GM06990 (cell line): ENCODE measurements around the gene HECTD1.
"Not testable (repeated sequence)": the region's sequence is repeated elsewhere in the genome, so short reads cannot be mapped to it uniquely, and the experiment has no call there.

Source experiments
- DNase-seq: peaks from one replicate; pipeline ENCODE4 v3.0.0-alpha.2; 2011; ENCODE audit not compliant: insufficient read length; ENCODE audit errors: extremely low read depth
- H3K27me3 ChIP-seq: replicated peaks from 2 replicates; pipeline ENCODE4 v1.6.0; 2011; ENCODE audit warnings: low read length; ENCODE audit not compliant: control insufficient read depth, insufficient read depth
- H3K36me3 ChIP-seq: 2 replicates; pipeline ENCODE4 v1.5.1; 2011; ENCODE audit warnings: low read length; ENCODE audit not compliant: control insufficient read depth, insufficient read depth
- H3K4me3 ChIP-seq: replicated peaks from 2 replicates; pipeline ENCODE4 v1.5.1; 2011; ENCODE audit warnings: low read depth, mild to moderate bottlenecking, control low read depth, low read length
- TF ChIP-seq, protein P1 (sequence below): IDR thresholded peaks from 2 replicates; pipeline ENCODE4 v1.5.1; 2011; ENCODE audit warnings: low read length, control low read depth, mild to moderate bottlenecking, inconsistent platforms; ENCODE audit not compliant: insufficient read depth, poor library complexity, severe bottlenecking

The HECTD1 gene

DNA sequence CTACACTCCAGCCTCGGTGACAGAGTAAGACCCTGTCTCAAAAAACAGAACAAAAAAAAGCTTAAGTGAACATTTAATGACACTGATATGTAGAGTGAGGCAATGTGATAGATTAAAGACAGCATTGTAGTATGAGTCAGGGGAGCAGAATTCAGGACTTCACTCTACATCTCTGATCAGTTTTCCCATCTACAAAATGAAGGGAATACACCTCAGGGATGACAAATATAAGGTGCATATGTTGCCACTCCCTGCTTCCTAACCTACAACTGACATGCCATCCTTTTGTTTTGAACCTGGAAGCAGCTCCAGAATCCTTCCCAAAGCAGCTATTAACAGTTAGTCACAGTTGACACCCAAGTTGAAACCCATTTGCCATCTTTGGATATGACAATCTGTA lies 150.6 kb downstream of the HECTD1 start:
- TF ChIP-seq, protein P1, sequence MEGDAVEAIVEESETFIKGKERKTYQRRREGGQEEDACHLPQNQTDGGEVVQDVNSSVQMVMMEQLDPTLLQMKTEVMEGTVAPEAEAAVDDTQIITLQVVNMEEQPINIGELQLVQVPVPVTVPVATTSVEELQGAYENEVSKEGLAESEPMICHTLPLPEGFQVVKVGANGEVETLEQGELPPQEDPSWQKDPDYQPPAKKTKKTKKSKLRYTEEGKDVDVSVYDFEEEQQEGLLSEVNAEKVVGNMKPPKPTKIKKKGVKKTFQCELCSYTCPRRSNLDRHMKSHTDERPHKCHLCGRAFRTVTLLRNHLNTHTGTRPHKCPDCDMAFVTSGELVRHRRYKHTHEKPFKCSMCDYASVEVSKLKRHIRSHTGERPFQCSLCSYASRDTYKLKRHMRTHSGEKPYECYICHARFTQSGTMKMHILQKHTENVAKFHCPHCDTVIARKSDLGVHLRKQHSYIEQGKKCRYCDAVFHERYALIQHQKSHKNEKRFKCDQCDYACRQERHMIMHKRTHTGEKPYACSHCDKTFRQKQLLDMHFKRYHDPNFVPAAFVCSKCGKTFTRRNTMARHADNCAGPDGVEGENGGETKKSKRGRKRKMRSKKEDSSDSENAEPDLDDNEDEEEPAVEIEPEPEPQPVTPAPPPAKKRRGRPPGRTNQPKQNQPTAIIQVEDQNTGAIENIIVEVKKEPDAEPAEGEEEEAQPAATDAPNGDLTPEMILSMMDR: no peak
- Histone ChIP-seq H3K36me3 (no peaks in the 10 kb centered on the region), H3K4me3 (no peak overlapping the region), H3K27me3 (no peaks in the 10 kb centered on the region)
- no peak for DNase-seq

DNA sequence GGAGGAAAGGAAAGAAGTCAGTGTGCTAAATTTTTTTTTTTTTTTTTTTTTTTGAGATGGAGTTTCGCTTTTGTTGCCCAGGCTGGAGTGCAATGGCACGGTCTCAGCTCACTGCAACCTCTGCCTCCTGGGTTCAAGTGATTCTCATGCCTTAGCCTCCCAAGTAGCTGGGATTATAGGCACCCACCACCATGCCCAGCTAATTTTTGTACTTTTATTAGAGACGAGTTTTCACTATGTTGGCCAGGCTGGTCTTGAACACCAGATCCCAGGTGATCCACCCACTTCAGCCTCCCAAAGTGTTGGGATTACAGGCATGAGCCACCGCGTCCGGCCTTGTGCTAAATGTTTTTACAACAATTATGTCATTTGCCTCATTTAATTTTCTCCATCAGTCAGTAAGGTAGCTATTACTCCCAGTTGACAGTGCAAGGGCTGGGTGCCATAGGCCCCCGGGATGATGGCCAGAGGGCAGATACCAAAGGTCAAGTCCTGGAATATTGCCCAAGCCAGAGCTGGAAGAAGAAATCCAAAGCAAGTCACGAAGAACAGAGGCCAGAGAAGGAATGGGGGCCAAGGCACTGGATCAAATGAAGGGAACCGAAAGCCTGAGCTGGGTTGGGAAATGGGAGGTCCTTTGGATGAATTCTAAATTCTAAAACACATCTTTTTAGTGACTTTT lies 154.5 kb downstream of the HECTD1 start:
- H3K36me3 ChIP-seq, H3K4me3 ChIP-seq, H3K27me3 ChIP-seq, DNase-seq: not testable (repeated sequence)

DNA sequence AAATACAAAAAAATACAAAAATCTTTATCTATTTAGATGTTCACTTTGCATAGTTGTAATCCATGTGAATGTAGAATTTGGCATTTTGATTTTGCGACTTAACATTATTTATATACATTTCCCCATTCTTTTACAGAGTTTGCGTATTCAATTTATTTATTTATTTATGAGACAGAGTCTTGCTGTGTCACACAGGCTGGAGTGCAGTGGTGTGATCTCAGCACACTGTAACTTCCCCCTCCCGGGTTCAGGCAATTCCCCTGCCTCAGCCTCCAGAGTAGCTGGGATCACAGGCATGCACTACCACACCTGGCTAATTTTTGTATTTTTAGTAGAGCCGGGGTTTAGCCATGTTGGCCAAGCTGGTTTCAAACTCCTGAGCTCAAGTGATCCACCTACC lies 156.1 kb downstream of the HECTD1 start:
- TF ChIP-seq, protein P1: no peak
- Histone ChIP-seq H3K27me3 (no peaks in the 10 kb centered on the region), H3K36me3 (no peaks in the 10 kb centered on the region), H3K4me3 (no peak overlapping the region)
- no peak for DNase-seq

DNA sequence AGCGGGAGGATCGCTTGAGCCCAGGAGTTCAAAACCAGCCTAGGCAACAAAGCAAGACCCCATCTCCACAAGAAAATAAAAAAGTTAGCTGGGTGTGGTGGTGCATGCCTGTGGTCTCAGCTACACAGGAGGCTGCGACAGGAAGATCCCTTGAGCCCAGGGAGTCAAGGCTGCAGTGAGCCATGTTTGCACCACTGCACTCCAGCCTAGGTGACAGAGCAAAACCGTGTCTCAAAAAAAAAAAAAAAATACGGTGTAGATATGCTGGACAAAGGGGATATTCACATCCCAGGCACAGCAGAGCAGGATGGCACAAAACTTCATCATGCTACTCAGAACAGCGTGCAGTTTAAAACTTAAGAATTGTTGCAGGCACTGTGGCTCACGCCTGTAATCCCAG lies 156.6 kb downstream of the HECTD1 start:
- no peak for DNase-seq
- Histone ChIP-seq H3K27me3 (no peaks in the 10 kb centered on the region), H3K4me3 (no peak overlapping the region), H3K36me3 (no peaks in the 10 kb centered on the region)
- TF ChIP-seq, protein P1: no peak
